H54 (cell line): Measurements from ENCODE around the gene CLDN17.

Source experiments
- DNase-seq: peaks from one replicate; pipeline ENCODE4 v3.0.0; 2011; ENCODE audit warnings: low spot score, mixed read lengths; ENCODE audit not compliant: insufficient read length
- FAIRE-seq: peaks from 3 replicates; lab custom pipeline; 2011; peaks lifted over from hg19 to GRCh38; lab: Jason Lieb, UNC
- POLR2A ChIP-seq: IDR thresholded peaks from 2 replicates; pipeline ENCODE4 v1.6.1; 2011; ENCODE audit warnings: low read depth, mild to moderate bottlenecking, low read length

The CLDN17 gene

GRCh38 chr21:30164796-30165195, 1.8 kb downstream of the CLDN17 start:
- TF ChIP-seq POLR2A = no peak
- DNase-seq (no peak), FAIRE-seq (no peak)

DNA sequence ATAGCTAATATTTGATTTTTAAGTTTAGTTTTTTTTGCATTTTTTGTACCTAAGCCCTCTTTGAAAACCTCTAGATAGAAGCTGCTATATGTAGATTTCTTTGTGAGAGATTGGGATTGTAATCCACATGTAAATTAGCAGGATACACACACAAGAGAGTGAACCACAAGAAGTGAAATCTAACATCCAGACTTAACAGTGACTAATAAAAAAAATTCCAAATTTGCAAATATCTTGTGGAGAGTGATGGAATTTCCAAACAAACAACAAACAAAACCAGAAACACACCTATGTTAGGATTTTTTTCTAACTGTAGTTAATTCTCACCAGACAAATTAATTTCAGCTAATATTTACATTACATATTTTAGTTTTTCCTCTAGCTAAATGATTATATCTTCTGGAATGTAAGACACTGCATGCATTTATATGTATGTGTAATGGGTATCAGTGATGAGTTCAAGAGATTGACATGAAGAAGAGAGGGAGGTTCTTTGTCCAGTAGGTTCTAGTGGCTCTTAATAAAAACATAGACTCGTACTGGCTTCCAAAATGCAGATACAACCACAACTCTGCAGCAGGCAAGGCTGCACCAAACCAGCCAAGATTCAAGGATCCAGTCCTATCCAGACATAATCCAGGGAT, 12.8 kb downstream of the CLDN17 start:
- no peak for TF ChIP-seq POLR2A
- no peak for DNase-seq
- FAIRE-seq = no peak

DNA sequence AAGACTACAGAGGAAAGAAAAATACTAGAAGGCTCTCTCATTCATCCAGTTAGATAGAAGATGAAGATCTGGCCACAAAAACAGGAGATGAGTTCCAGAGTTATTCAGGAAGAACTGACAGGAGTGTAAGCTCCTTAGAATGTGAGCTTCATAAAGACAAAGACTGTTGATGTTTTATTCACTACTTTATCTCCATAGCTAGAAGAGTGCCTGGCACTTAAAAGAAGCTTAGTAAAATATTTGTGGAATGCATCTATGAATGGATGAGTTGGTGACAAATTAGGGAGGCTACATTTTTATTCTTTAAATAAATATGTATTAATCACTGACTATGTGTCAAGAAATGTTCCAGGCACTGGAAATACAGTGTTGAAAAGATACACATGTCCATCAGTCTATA, 13.8 kb downstream of the CLDN17 start:
- DNase-seq = no peak
- FAIRE-seq = no peak
- TF ChIP-seq POLR2A = no peak

DNA sequence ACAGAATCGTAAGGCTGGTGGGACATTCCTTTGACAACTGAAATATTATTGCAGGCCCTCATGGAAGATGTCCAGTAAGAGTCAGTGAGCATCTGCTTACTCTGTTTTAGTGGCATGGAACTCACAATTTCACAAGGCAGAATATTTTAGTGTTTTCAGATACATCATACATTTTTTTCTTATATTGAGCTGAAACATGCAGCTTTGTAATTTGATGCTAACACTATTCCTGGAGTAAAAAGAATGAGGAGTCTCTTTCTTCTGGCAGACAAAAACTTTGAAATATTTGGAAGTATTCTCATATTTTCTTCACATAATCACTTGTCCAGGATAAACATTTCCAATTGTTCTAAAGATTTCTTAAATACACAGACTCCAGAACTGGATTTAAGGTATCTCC, 17.7 kb downstream of the CLDN17 start:
- DNase-seq (no peak), FAIRE-seq (no peak)
- TF ChIP-seq POLR2A = no peak

GRCh38 chr21:30146558-30147282, 19.9 kb downstream of the CLDN17 start:
- FAIRE-seq = no peak
- no peak for TF ChIP-seq POLR2A
- DNase-seq = no peak

DNA sequence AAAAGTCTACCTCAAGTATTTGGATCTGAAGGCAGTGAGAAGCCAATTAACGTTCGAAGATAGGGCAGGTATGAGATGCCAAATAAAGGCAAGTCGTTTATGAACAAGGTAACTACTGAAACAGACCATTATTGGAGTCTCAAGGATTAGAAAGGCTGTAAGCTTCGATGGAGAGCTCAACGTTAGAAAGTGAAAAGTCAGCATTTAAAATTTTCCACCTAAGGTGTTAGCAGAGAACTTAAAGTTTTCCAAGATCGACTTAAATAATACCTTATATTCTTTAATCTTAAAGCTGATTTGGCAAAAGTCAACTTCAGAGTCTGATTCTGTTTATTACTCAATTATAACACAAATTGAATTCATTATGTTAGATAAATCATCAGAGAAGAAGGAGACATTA, 28.1 kb downstream of the CLDN17 start:
- no peak for TF ChIP-seq POLR2A
- no peak for FAIRE-seq

GRCh38 chr21:30129246-30129645, 37.4 kb downstream of the CLDN17 start:
- DNase-seq (no peak), FAIRE-seq (no peak)
- no peak for TF ChIP-seq POLR2A

More for the DNA sequence above, 28.1 kb downstream of the CLDN17 start:
- no peak for DNase-seq

GRCh38 chr21:30126576-30126975, 40.0 kb downstream of the CLDN17 start:
- FAIRE-seq = no peak
- no peak for DNase-seq
- no peak for TF ChIP-seq POLR2A

GRCh38 chr21:30117631-30118030, 49.0 kb downstream of the CLDN17 start:
- no peak for FAIRE-seq
- no peak for DNase-seq
- TF ChIP-seq POLR2A = no peak

- no peak for FAIRE-seq
- TF ChIP-seq POLR2A = no peak
- DNase-seq = no peak
Measured at GRCh38 chr21:30116479-30116878, 50.1 kb downstream of the CLDN17 start.
